Endothelial cell (in vitro differentiated cells): Measurements from ENCODE around the gene SLC2A5. TPM values are rescaled to one million over a fixed set of nuclear protein-coding genes. Genes with fewer than 3 reads are reported as not detected.

Source experiments
- DNase-seq: peaks from one replicate; pipeline ENCODE4 v3.0.0; 2021; ENCODE audit warnings: low spot score
- H3K27ac Mint-ChIP-seq: one replicate; pipeline ENCODE4 v1.8.0; 2021; ENCODE audit warnings: mixed read lengths, inconsistent platforms; ENCODE audit not compliant: unreplicated experiment
- H3K27me3 Mint-ChIP-seq: one replicate; pipeline ENCODE4 v1.8.0; 2021; ENCODE audit warnings: mild to moderate bottlenecking, moderate library complexity, mixed read lengths, inconsistent platforms; ENCODE audit not compliant: unreplicated experiment
- H3K36me3 Mint-ChIP-seq: one replicate; pipeline ENCODE4 v1.8.0; 2021; ENCODE audit warnings: mild to moderate bottlenecking, low read depth, mixed read lengths, inconsistent platforms; ENCODE audit not compliant: unreplicated experiment
- H3K4me1 Mint-ChIP-seq: one replicate; pipeline ENCODE4 v1.8.0; 2021; ENCODE audit warnings: mild to moderate bottlenecking, mixed read lengths, inconsistent platforms; ENCODE audit not compliant: unreplicated experiment
- H3K4me3 Mint-ChIP-seq: one replicate; pipeline ENCODE4 v1.8.0; 2021; ENCODE audit warnings: mild to moderate bottlenecking, mixed read lengths, inconsistent platforms; ENCODE audit not compliant: unreplicated experiment
- H3K9me3 Mint-ChIP-seq: one replicate; pipeline ENCODE4 v1.8.0; 2021; ENCODE audit warnings: mixed read lengths, inconsistent platforms; ENCODE audit not compliant: unreplicated experiment
- CTCF ChIP-seq: fragments of 200-600 bp; sonication (generic); IDR thresholded peaks from one replicate; pipeline ENCODE4 v1.5.0; 2021; ENCODE audit warnings: antibody characterized with exemption; ENCODE audit not compliant: unreplicated experiment
- total RNA-seq: library from RNA; stranded (reverse); fragmentation: NEBNext Ultra II Directional; extraction: Animal tissue kit (Norgen Biotek cat#: 25700); gene quantifications from one replicate; pipeline ENCODE4 v1.2.1, GENCODE V29; 2021; ENCODE audit not compliant: unreplicated experiment

Gene SLC2A5
- total RNA-seq, 1 donor from 2014 or later = not detected

GRCh38 chr1:9040659-9041030, 28.8 kb downstream of the SLC2A5 start:
- no peak overlapping the region for H3K27ac Mint-ChIP-seq
- peaks cover under 1% of the 10 kb centered on the region for H3K36me3 Mint-ChIP-seq
- H3K4me1 Mint-ChIP-seq = no peaks in the 10 kb centered on the region
- TF ChIP-seq CTCF = no peak
- H3K9me3 Mint-ChIP-seq = peaks cover under 1% of the 10 kb centered on the region
- peaks cover 9% of the 10 kb centered on the region for H3K27me3 Mint-ChIP-seq
- H3K4me3 Mint-ChIP-seq = no peak overlapping the region
- no peak for DNase-seq

DNA sequence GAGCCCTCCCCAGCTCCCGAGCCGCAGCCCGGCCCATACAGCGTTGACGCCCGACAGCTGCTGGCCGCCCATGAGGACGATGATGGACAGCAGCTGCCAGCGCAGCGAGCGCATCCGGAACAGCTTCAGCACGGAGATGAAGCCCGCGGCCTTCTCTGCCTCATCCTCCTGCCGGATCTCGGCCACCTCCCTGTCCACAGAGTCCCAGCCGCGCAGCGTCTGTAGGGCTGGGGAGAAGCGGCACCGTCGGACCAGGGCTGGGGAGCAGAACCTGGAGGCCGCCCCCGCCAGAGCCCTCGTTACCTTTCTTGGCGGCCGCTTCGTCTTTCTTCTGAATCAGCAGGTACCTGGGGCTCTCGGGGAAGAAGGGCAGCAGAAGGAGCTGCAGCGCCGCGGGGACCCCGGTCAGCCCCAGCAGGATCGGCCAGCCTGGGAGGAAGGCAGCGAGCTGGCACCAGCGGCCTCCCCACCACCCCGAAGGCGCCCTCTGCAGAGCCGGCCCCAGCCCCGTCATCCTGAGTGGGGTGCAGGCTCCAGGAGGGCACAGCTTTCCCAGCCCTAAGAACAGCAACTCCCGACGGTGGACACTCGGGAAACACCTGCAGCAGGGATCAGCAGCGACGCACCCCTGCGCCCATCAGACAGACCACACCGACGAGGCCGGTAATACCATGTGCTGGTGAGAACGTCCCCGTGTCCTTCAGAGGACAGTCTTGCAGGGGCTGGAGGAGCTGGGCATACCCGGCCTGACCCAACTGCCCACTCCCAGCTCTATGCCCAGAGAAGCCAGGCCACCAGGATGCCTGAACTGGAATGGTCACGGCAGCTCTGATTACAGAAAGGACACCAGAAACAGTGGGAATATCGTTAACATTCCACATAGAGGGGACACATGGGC, 29.4 kb downstream of the SLC2A5 start:
- Mint-ChIP-seq H3K36me3 (peaks cover 5% of the 10 kb centered on the region), H3K27ac (no peak overlapping the region)
- TF ChIP-seq CTCF = no peak

DNA sequence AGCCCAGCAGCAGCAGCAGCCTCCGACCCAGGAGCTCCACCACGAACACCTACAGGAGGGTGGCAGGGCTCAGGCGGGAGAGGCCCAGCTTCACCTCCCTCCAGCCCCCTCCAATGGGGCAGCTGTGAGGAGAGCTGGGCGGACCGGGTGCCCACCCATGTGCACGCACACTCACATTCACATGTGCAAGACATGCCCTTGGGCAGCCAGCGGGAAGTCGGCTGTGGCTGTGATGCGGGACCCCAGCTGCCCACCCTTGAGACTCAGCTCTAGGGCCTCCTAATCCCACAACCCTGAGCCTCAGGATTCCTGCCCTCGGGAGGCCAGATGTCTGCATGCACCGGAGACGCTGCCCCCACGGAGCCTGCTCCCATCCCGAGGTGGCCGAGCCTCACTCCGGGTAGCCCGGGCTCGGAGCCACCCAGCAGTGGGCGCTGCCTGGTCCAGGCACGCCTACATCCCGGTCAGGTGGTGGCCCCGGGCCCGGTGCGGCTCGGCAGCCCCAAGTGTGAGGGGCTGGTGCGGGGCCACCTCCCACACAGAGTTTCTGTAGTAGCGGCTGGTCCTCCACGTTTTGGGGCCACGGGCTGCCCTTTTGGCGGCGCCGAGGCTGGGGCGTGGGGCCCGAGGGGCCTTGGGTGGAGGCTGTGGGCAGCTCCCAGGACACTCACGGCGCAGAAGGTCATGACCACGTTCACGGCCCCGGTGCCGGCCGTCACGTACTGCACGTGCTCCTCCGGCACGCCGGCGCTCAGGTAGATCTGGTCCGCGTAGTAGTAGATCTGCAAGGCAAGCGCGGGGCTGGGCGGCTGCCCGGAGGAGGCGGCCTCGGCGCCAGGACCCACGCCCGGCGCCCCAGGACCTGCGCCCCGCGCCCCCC, 30.3 kb downstream of the SLC2A5 start:
- no peak for DNase-seq
- no peak overlapping the region for H3K27ac Mint-ChIP-seq
- H3K9me3 Mint-ChIP-seq = peaks cover 6% of the 10 kb centered on the region
- H3K36me3 Mint-ChIP-seq = peaks cover 12% of the 10 kb centered on the region
- H3K4me1 Mint-ChIP-seq = no peaks in the 10 kb centered on the region
- H3K4me3 Mint-ChIP-seq = no peak overlapping the region
- H3K27me3 Mint-ChIP-seq = peaks cover 13% of the 10 kb centered on the region
- TF ChIP-seq CTCF = no peak

More for the DNA sequence above, 29.4 kb downstream of the SLC2A5 start:
- no peaks in the 10 kb centered on the region for H3K4me1 Mint-ChIP-seq
- H3K4me3 Mint-ChIP-seq = no peak overlapping the region
- H3K27me3 Mint-ChIP-seq = peaks cover 9% of the 10 kb centered on the region
- H3K9me3 Mint-ChIP-seq = peaks cover 6% of the 10 kb centered on the region
- DNase-seq = no peak

GRCh38 chr1:9038338-9038650, 31.1 kb downstream of the SLC2A5 start:
- Mint-ChIP-seq H3K27ac (no peak overlapping the region), H3K27me3 (peaks cover 15% of the 10 kb centered on the region), H3K36me3 (peaks cover 12% of the 10 kb centered on the region), H3K9me3 (peaks cover 6% of the 10 kb centered on the region), H3K4me3 (no peak overlapping the region), H3K4me1 (no peaks in the 10 kb centered on the region)
- no peak for TF ChIP-seq CTCF
- DNase-seq = no peak
